NCI-H2107 (cell line): ENCODE results near the gene PRKAB1.

Experiments used
- DNase-seq: peaks from one replicate; lab custom pipeline; 2025; lab: John Stamatoyannopoulos, UW

PRKAB1 gene

GRCh38 chr12:119664642-119665041 lies 3.3 kb upstream of the PRKAB1 start:
- DNase-seq, result no peak

GRCh38 chr12:119665164-119665929 lies 2.6 kb upstream of the PRKAB1 start:
- no peak for DNase-seq

GRCh38 chr12:119666226-119666795 lies 1.6 kb upstream of the PRKAB1 start:
- no peak for DNase-seq

- no peak for DNase-seq
Observed at GRCh38 chr12:119666900-119667576, 895 bp upstream of the PRKAB1 start.

- DNase-seq, result no peak
Observed at GRCh38 chr12:119668324-119668841, 450 bp downstream of the PRKAB1 start.

- DNase-seq, result no peak
Observed at GRCh38 chr12:119669744-119670472, 2.0 kb downstream of the PRKAB1 start.

- no peak for DNase-seq
Observed at GRCh38 chr12:119671070-119671469, 3.1 kb downstream of the PRKAB1 start.

- DNase-seq, result no peak
Observed at GRCh38 chr12:119672194-119672593, 4.3 kb downstream of the PRKAB1 start.

- no peak for DNase-seq
Observed at GRCh38 chr12:119673634-119674033, 5.7 kb downstream of the PRKAB1 start.

- DNase-seq, result no peak
Observed at GRCh38 chr12:119674560-119674959, 6.6 kb downstream of the PRKAB1 start.

- DNase-seq, result no peak
Observed at GRCh38 chr12:119676022-119676421, 8.1 kb downstream of the PRKAB1 start.

- no peak for DNase-seq
Observed at GRCh38 chr12:119676573-119676972, 8.6 kb downstream of the PRKAB1 start.

- no peak for DNase-seq
Observed at GRCh38 chr12:119678459-119678858, 10.5 kb downstream of the PRKAB1 start.

GRCh38 chr12:119679081-119679480 lies 11.1 kb downstream of the PRKAB1 start:
- peak; percentile 31 for DNase-seq

- no peak for DNase-seq
Observed at GRCh38 chr12:119679490-119679889, 11.6 kb downstream of the PRKAB1 start.

GRCh38 chr12:119681111-119681510 lies 13.2 kb downstream of the PRKAB1 start:
- DNase-seq, result no peak

GRCh38 chr12:119681728-119682638 lies 14.1 kb downstream of the PRKAB1 start:
- no peak for DNase-seq

GRCh38 chr12:119682639-119683252 lies 14.8 kb downstream of the PRKAB1 start:
- DNase-seq, result no peak

GRCh38 chr12:119683413-119683812 lies 15.5 kb downstream of the PRKAB1 start:
- no peak for DNase-seq

GRCh38 chr12:119683816-119684215 lies 15.9 kb downstream of the PRKAB1 start:
- no peak for DNase-seq
